Measurements from ENCODE around the gene RCHY1. TPM values are rescaled to one million over a fixed set of nuclear protein-coding genes. Genes with fewer than 3 reads are reported as not detected.
"Not testable (repeated sequence)": the region's sequence is repeated elsewhere in the genome, so short reads cannot be mapped to it uniquely, and the experiment has no call there.

The RCHY1 gene
- total RNA-seq, 1 donor from 2014 or later: 20.3 TPM

- not testable (repeated sequence) for DNase-seq (ENCODE audit: low read depth); H3K27me3 ChIP-seq (ENCODE audit: control insufficient read depth, insufficient read depth, low read length); H3K36me3 ChIP-seq (ENCODE audit: control insufficient read depth, insufficient read depth, low read length); H3K4me3 ChIP-seq (ENCODE audit: low read depth, low read length)
Measured at GRCh38 chr4:75531536-75532143, 17.4 kb upstream of the RCHY1 start.

- Histone ChIP-seq H3K4me3 (ENCODE audit: low read depth, low read length) (no peak overlapping the region), H3K36me3 (ENCODE audit: control insufficient read depth, insufficient read depth, low read length) (no peaks in the 10 kb centered on the region), H3K27me3 (ENCODE audit: control insufficient read depth, insufficient read depth, low read length) (no peaks in the 10 kb centered on the region)
- no peak for TF ChIP-seq CTCF (IDR thresholded peaks at IDR 0.05; ENCODE audit: insufficient read depth, low read length, poor library complexity, severe bottlenecking)
- no peak for DNase-seq (ENCODE audit: low read depth)
Measured at GRCh38 chr4:75530556-75531322, 16.5 kb upstream of the RCHY1 start.

GRCh38 chr4:75527482-75527881, 13.3 kb upstream of the RCHY1 start:
- TF ChIP-seq CTCF (IDR thresholded peaks at IDR 0.05; ENCODE audit: insufficient read depth, low read length, poor library complexity, severe bottlenecking): no peak
- Histone ChIP-seq H3K36me3 (ENCODE audit: control insufficient read depth, insufficient read depth, low read length) (no peaks in the 10 kb centered on the region), H3K27me3 (ENCODE audit: control insufficient read depth, insufficient read depth, low read length) (no peaks in the 10 kb centered on the region), H3K4me3 (ENCODE audit: low read depth, low read length) (no peak overlapping the region)
- DNase-seq (ENCODE audit: low read depth): no peak

- no peaks in the 10 kb centered on the region for H3K27me3 ChIP-seq (ENCODE audit: control insufficient read depth, insufficient read depth, low read length)
- no peak for DNase-seq (ENCODE audit: low read depth)
- no peak for TF ChIP-seq CTCF (IDR thresholded peaks at IDR 0.05; ENCODE audit: insufficient read depth, low read length, poor library complexity, severe bottlenecking)
- no peaks in the 10 kb centered on the region for H3K36me3 ChIP-seq (ENCODE audit: control insufficient read depth, insufficient read depth, low read length)
- H3K4me3 ChIP-seq (ENCODE audit: low read depth, low read length): no peak overlapping the region
Measured at GRCh38 chr4:75525910-75526309, 11.7 kb upstream of the RCHY1 start.

- Histone ChIP-seq H3K27me3 (ENCODE audit: control insufficient read depth, insufficient read depth, low read length) (no peaks in the 10 kb centered on the region), H3K4me3 (ENCODE audit: low read depth, low read length) (no peak overlapping the region), H3K36me3 (ENCODE audit: control insufficient read depth, insufficient read depth, low read length) (no peaks in the 10 kb centered on the region)
- no peak for DNase-seq (ENCODE audit: low read depth)
- no peak for TF ChIP-seq CTCF (IDR thresholded peaks at IDR 0.05; ENCODE audit: insufficient read depth, low read length, poor library complexity, severe bottlenecking)
Measured at GRCh38 chr4:75525086-75525485, 10.9 kb upstream of the RCHY1 start.

- DNase-seq (ENCODE audit: low read depth); H3K36me3 ChIP-seq (ENCODE audit: control insufficient read depth, insufficient read depth, low read length); H3K27me3 ChIP-seq (ENCODE audit: control insufficient read depth, insufficient read depth, low read length); H3K4me3 ChIP-seq (ENCODE audit: low read depth, low read length): not testable (repeated sequence)
Measured at GRCh38 chr4:75519452-75519851, 5.2 kb upstream of the RCHY1 start.

- Histone ChIP-seq H3K27me3 (ENCODE audit: control insufficient read depth, insufficient read depth, low read length) (no peaks in the 10 kb centered on the region), H3K36me3 (ENCODE audit: control insufficient read depth, insufficient read depth, low read length) (no peaks in the 10 kb centered on the region), H3K4me3 (ENCODE audit: low read depth, low read length) (no peak overlapping the region)
- DNase-seq (ENCODE audit: low read depth): no peak
- no peak for TF ChIP-seq CTCF (IDR thresholded peaks at IDR 0.05; ENCODE audit: insufficient read depth, low read length, poor library complexity, severe bottlenecking)
Measured at GRCh38 chr4:75516144-75516543, 1.9 kb upstream of the RCHY1 start.

All from kidney epithelial cell (primary cell).